ENCODE data around the gene ENDOU.

Gene ENDOU

DNA sequence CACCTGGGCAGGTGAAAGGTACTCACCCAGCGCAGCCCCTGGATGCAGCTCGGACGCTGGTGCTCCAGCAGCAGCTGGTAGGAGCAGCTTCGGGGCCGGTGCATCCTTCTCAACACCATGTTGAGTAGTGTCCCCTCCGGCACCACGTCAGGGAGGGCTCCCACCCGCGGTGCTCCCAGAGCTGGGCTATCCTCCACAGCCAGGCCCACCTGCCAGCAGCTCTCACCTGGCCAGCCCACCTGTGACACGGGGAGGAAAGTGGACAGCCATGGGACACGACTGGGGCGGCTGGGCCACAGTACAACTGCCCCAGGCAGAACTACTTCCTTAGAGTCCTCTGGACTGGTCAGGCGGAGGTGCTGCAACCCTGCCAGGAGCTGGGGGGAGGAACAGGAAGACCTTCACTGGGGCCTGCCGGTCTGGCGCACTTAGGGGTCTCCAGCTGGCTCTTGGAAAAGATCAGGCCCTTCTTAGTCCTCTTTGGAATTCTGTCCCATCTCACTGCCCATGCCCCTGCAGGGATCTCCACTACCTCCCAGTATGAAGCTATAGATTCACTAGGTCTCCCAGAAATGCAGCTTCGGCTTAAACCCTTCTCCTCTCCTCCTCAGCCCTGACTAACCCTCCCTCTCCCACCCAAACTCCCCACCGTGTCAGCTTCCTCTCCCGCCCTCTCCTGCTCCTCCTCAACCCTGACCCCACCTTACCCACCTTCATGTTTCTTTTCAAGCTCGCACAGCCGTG lies 32.7 kb upstream of the ENDOU start:
- peak; percentile 33 to 65 (median 52) for DNase-seq

DNA sequence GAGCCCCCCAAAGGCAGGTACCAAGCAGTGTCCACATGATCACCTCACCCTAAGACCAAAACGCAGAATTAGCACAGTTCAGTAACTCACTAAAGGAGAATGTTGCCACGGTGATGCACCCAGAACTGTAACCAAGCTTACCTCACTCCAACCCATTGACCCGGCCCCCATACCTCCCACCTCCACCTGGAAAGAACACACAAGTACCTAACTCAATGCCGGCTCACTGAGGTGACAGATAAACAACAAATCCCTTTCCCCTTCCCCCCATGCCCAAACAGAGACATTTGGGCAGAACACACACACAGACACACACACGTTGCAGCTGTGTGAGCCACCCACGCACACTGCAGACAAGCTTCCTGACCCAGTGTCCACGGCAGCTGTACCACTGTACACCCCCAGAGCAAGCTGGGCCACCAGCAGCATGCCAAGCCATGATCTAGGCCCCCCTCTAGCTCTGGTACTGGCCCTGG lies 32.1 kb upstream of the ENDOU start:
- DNase-seq: peak in 2 of 3 donors; percentile 31 to 48

DNA sequence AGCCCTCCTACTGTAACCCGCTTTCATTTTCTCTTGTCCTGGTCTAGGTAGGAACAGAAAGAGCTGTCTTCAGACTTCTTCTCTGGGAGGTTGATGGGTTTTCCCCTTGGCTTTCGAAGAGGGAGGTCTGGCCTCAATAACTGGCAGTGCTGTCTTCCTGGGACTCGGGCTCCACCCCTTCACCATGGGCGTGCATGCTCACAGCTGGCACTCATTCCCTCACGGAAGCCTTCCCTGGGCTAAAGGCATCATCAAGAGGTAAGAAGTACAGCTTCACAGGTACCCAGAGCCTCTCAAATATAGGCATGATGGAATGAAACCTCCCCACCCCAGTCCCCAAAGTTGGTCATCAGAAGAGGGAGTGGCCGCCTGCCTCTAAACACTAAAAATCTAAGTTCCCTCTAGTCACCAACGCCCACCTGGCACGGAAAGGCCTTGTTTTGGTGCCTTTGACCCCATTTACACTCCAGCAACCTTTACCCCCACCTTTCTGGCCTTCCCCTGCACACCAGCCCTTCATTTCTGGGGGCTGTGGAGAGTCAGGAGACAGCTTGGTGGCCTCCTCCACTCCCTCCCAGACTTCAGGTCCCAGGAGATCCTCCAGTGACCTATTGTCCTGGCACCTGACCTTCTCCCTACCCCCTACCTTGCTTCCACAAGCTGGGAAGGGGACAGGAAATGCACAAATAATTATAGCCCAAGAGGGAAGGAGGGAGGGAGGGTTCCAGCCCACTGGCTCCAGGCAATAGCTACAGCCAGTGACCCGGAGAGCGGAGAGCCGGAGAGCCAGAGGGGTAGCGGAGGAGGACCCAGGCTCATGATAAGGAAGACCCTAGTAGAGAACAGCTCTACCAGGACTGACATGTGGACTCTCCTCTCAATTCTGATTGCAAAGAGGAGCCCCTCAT lies 30.6 kb upstream of the ENDOU start:
- DNase-seq: peak; percentile 38 to 63 (median 54)

DNA sequence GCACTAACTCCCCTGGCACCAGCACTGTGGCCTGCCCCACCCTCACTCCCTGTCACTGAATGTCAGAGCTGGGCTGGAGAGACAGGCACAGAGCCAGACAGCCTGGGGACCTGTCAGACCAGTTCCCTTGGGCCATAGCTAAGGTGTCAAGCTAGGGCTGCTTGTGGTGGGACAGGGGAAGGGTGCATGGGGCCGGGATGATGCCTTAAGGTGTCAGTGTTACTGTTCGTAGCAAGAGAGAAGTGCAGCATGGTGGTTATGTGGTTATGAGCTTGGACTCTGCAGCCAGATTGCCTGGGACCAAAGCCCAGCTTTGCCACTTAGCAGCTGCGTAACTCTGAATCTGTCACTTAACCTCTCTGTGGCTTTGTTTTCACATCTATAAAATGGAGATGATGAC lies 29.6 kb upstream of the ENDOU start:
- DNase-seq: no peak

DNA sequence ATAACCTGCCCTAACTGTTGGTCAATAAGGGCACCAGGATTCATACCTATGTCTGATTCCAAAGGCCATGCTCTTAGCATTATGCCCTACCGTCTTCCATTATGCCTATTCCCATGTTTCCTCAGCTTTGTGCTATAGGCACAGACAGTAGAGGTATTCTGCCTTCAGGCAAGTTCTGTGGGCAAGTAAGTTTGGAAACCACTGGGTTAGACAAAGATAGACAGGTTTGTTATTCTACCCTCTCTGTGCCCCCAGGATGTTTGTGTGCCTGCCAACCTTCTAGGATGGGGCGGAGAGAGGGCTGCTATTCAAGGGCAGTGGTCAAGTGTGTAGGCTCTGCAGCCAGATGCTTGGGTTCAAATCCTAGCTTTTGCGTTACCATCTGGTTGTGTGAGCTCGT lies 28.8 kb upstream of the ENDOU start:
- DNase-seq: no peak

- DNase-seq: no peak
These were observed 28.0 kb upstream of the ENDOU start for GRCh38 chr12:47753021-47754001.

DNA sequence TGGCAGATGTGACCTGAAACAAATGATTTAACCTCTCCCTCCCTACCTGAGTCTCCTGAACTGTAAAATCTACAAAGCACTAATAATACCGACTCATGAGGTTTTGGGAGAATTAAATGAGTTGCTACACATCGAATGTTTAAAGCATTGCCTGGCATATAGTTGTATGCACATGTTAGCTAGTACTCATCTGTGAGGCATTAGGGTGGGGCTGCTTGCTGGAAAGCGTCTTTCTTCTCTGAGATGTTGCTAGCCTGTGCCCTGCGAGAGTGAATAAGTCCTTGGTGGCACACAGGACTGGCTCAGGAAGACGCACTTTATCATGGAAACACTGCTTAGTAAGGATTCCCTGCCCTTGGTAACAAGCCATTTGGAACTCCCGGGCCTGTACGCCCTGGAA lies 27.3 kb upstream of the ENDOU start:
- no peak for DNase-seq

DNA sequence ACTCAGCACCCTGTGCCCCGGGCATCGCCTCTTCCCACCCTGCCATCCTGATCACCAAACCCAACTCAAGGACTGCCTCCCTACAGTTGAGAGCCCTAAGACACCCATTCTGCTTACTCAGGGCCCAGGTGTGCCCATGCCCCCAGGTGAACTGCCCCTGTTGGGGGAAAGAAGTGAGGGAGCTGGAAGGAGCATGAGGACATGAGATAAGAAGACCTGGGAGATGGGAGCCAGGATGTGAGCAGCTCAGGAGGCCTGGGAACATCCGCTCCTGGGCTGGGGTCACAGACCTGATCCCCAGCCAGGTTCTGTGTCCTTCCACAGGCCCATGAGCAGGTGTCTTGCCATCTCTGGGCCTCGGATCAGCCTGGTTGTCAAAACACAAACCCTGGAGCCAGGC lies 26.8 kb upstream of the ENDOU start:
- DNase-seq: no peak

DNA sequence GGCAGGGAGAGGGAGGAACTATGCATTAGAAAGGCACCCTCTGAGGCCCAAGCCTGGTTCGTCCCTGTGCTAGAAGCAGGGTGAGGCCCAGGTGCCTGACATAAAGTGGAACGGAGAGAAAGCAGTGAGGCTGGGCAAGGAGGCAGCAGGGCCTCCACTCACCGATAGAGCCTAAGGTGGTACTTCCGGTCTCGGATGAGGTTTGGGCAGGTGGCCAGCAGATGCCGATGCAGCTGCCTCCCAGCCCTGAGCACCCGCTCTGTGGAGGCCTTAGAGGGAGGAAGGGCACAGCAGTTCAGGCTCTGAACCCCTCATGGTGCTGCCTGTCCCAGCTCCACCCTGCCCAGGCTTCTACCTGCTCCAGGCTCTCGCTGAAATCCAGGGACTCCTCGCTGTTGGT lies 26.3 kb upstream of the ENDOU start:
- no peak for DNase-seq

- DNase-seq: no peak
These were observed 25.7 kb upstream of the ENDOU start for GRCh38 chr12:47750916-47751470.

GRCh38 chr12:47750229-47750798 lies 25.0 kb upstream of the ENDOU start:
- peak; percentile 72 to 75 (median 74) for DNase-seq

DNA sequence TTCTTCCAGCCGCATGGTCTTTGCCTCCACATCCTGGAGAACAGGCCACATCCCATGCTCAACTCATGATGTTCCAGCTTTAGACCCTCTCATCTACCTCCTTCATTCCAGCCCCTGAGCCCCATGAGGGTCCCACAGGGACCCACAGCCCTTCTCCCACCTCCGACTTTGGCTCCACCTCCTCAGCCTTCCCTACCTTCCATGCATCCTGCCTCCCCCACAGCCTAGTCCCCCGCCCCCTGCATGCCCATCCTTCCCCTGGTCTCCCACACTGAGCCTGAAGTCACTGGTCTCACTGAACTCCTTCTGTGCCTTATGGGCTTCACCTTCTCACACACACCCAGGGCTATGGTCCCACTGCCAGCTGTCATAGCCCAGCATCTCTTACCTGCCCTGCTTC lies 23.6 kb upstream of the ENDOU start:
- DNase-seq: no peak

- DNase-seq: no peak
These were observed 23.2 kb upstream of the ENDOU start for GRCh38 chr12:47748507-47748828.

- DNase-seq: no peak
These were observed 22.6 kb upstream of the ENDOU start for GRCh38 chr12:47747596-47748506.

- DNase-seq: no peak
These were observed 21.8 kb upstream of the ENDOU start for GRCh38 chr12:47747126-47747525.

- no peak for DNase-seq
These were observed 21.2 kb upstream of the ENDOU start for GRCh38 chr12:47746523-47746922.

DNA sequence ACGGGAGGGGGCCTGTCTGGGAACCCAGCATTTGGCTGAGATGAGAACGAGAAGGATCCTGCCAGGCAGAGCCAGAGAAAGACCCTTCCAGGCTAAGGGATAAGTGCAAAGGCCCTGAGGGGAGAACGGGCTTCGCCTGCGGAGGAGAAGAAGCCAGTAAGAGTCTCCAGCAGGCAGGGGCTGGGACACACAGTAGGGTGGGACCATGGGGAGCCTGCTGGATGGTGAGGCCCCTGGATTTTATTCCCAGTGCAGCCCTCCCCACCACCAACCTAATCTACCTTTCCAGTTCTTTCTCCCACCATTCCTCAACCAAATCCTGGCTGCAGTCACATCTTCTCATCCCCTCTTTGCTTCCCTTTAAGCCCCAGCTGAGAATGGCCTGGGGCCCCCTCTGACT lies 20.8 kb upstream of the ENDOU start:
- DNase-seq: no peak

GRCh38 chr12:47745485-47746041 lies 20.3 kb upstream of the ENDOU start:
- DNase-seq: no peak

DNA sequence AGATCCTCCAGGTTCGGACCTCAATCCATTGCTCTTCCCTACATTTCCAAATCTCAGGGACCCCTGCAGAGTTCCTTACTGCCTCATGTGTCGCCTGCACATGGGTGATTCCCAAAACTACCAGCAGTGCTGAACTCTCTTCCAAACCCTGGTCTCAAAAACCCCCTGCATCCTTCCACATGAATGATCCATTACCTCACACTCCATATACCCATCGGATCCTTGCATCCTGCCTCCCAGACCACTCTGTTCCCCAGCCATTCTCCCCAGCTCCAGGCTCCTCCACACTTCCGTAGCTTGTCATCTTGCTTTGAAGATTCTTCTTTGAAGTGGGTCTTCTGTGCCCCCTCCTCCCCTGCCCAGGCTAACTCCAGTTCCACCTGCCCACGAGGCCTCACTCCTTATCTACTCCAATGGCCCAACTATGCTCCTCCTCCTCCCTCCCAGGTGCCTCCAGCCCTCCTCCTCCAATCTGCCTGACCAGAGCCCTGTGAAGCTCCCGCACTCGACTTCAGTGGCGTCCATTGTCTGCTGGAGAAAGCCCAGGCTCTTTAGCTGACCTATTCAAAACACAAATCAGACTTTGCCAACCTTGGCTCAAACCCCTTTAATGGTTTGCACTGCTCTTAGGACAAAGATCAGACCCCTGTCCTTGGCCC lies 19.6 kb upstream of the ENDOU start:
- no peak for DNase-seq

DNA sequence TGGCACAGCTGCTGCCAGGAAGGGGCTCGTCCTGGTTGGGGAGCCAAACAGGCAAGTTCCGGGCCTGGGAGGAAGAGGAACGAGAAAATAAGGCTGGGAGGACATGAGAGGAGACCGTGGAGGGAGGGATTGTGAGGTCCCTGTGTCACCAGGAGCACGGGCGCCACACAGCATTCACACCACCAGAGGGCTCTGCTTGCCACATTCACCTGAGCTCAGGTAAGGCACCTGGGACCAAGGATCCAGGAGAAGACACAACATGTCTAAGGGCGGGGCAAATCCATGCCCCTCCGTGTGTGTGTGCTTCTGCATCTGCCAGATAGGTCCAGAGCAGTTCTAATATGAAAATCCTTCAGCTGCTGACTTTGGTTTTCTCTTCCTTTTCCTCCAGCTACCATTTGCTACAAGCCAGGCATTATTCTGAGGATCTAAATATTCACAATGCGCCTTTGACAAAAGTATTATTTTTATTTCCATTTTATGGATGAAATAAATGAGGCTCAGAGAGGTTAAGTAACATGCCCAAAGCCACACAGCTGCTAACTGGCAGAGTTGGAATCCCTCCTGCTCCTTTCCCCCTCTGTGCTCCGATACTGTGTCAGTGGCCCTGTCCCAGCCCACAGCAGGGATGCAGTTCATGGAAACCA lies 18.8 kb upstream of the ENDOU start:
- no peak for DNase-seq

Data from suppressor macrophage treated with lipopolysaccharide for 1 hour (primary cell).